Measurements from ENCODE around the gene AUTS2.

AUTS2 gene

DNA sequence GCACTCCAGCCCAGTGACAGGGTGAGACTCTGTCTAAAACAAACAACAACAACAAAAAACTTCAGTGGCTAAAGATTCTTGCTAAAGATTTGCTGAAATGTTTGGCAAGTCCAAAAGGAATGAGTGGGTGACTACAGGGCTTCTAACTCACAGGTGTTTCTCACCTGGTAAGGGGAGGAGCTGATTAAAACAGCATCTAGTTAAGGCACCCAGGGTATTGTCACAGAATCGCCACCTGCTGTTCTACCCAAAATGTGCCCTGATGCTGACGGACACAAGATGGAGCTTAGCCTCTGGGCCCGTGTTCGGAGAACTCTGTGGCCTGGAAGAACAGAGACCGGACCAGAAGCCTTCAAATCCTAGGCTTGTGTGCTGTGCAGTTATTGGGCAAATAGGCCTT is 1197.7 kb downstream of the AUTS2 start:
- Histone ChIP-seq H2AFZ (ENCODE audit: low read length) (no peak overlapping the region), H3K4me3 (ENCODE audit: low read length, poor library complexity, severe bottlenecking) (no peak overlapping the region), H3K36me3 (ENCODE audit: insufficient read depth, low read length) (peaks cover 19% of the 10 kb centered on the region; the same call in 1 of the 2 replicates), H4K20me1 (ENCODE audit: insufficient read depth, low read length, poor library complexity, severe bottlenecking) (no peaks in the 10 kb centered on the region), H3K4me1 (ENCODE audit: insufficient read depth, low read length, poor library complexity, severe bottlenecking) (no peaks in the 10 kb centered on the region), H3K9me3 (ENCODE audit: insufficient read depth, low read depth, low read length) (peaks cover 18% of the 10 kb centered on the region), H3K4me2 (ENCODE audit: low read depth, low read length, poor library complexity, severe bottlenecking) (no peak overlapping the region), H3K9me2 (replicated peaks; ENCODE audit: low read depth, low read length) (no peaks in the 10 kb centered on the region), H3F3A (ENCODE audit: low read depth) (no peaks in the 10 kb centered on the region), H3K9ac (ENCODE audit: low read depth, low read length, poor library complexity, severe bottlenecking) (no peak overlapping the region), H3K79me2 (ENCODE audit: insufficient read depth, low read length) (no peaks in the 10 kb centered on the region), H3K27me3 (ENCODE audit: insufficient read depth, low read length, poor library complexity, severe bottlenecking) (no peaks in the 10 kb centered on the region)
- TF ChIP-seq, protein P1, sequence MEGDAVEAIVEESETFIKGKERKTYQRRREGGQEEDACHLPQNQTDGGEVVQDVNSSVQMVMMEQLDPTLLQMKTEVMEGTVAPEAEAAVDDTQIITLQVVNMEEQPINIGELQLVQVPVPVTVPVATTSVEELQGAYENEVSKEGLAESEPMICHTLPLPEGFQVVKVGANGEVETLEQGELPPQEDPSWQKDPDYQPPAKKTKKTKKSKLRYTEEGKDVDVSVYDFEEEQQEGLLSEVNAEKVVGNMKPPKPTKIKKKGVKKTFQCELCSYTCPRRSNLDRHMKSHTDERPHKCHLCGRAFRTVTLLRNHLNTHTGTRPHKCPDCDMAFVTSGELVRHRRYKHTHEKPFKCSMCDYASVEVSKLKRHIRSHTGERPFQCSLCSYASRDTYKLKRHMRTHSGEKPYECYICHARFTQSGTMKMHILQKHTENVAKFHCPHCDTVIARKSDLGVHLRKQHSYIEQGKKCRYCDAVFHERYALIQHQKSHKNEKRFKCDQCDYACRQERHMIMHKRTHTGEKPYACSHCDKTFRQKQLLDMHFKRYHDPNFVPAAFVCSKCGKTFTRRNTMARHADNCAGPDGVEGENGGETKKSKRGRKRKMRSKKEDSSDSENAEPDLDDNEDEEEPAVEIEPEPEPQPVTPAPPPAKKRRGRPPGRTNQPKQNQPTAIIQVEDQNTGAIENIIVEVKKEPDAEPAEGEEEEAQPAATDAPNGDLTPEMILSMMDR (conservative IDR thresholded peaks at IDR 0.05; ENCODE audit: low read length), result no peak
- no peak for TF ChIP-seq EZH2phosphoT487 (IDR thresholded peaks at IDR 0.05; ENCODE audit: borderline replicate concordance)

DNA sequence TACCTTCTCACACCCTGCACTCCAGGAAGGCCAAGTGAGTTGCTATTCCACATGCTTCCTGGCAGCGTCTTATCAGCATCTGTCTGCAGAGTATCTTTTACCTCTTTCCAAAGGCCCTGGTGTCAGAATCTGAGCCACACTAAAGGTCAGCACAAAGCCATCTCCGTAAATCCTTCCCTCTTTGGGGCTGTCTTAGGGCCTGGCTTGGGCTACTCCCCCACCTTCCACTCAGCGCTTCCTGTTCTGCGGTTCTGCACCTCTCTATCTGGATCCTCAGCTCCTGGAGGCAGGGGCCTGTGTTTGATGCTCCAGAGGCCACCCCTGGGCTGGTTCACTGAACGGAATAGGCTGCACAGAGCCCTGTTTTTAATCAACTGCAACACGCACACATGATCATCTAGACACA is 1198.8 kb downstream of the AUTS2 start:
- Histone ChIP-seq H2AFZ (ENCODE audit: low read length) (no peak overlapping the region), H3K9me3 (ENCODE audit: insufficient read depth, low read depth, low read length) (peaks cover 18% of the 10 kb centered on the region), H3K9me2 (replicated peaks; ENCODE audit: low read depth, low read length) (no peaks in the 10 kb centered on the region), H3K36me3 (ENCODE audit: insufficient read depth, low read length) (peaks cover 7% of the 10 kb centered on the region; the same call in 1 of the 2 replicates), H3K27me3 (ENCODE audit: insufficient read depth, low read length, poor library complexity, severe bottlenecking) (no peaks in the 10 kb centered on the region), H3K79me2 (ENCODE audit: insufficient read depth, low read length) (no peaks in the 10 kb centered on the region), H3K4me1 (ENCODE audit: insufficient read depth, low read length, poor library complexity, severe bottlenecking) (no peaks in the 10 kb centered on the region), H4K20me1 (ENCODE audit: insufficient read depth, low read length, poor library complexity, severe bottlenecking) (no peaks in the 10 kb centered on the region), H3K9ac (ENCODE audit: low read depth, low read length, poor library complexity, severe bottlenecking) (no peak overlapping the region), H3F3A (ENCODE audit: low read depth) (no peaks in the 10 kb centered on the region), H3K4me3 (ENCODE audit: low read length, poor library complexity, severe bottlenecking) (no peak overlapping the region), H3K4me2 (ENCODE audit: low read depth, low read length, poor library complexity, severe bottlenecking) (no peak overlapping the region)
- no peak for TF ChIP-seq EZH2phosphoT487 (IDR thresholded peaks at IDR 0.05; ENCODE audit: borderline replicate concordance)
- TF ChIP-seq, protein P1 (conservative IDR thresholded peaks at IDR 0.05; ENCODE audit: low read length), result no peak

DNA sequence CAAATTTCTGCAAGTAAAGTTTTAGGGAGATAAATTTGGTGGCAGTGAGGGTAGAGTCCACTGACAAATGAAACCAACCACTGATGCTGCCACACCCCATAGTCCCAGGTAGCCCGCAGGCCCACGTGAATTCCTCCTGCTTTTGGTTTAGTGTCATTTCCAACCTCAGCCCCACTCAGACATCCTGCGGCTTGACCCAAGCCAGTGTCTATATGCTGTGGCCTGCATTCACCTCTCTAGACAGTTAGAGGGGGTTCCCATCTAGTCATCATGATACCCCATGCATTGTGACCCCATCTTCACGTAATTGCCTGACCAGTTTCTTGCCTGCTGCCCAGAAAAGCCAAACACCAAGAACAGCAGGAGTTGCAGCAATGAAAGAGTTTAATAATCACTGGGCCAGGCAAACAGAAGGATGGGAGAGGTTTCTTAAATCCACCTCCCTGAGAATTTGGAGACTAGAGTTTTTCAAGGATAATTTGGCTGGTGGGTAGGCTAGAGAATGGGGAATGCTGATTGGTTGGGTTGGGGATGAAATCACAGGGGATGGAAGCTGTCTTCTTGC is 1201.6 kb downstream of the AUTS2 start:
- no peak overlapping the region for H2AFZ ChIP-seq (ENCODE audit: low read length)

More for the DNA sequence above, 1201.6 kb downstream of the AUTS2 start:
- Histone ChIP-seq H3K79me2 (ENCODE audit: insufficient read depth, low read length) (no peaks in the 10 kb centered on the region), H3K9ac (ENCODE audit: low read depth, low read length, poor library complexity, severe bottlenecking) (no peak overlapping the region), H3K4me1 (ENCODE audit: insufficient read depth, low read length, poor library complexity, severe bottlenecking) (no peaks in the 10 kb centered on the region), H3K9me3 (ENCODE audit: insufficient read depth, low read depth, low read length) (peaks cover 21% of the 10 kb centered on the region), H3K9me2 (replicated peaks; ENCODE audit: low read depth, low read length) (no peaks in the 10 kb centered on the region), H3F3A (ENCODE audit: low read depth) (no peaks in the 10 kb centered on the region), H3K4me3 (ENCODE audit: low read length, poor library complexity, severe bottlenecking) (no peak overlapping the region), H3K36me3 (ENCODE audit: insufficient read depth, low read length) (no peaks in the 10 kb centered on the region), H3K4me2 (ENCODE audit: low read depth, low read length, poor library complexity, severe bottlenecking) (no peak overlapping the region), H3K27me3 (ENCODE audit: insufficient read depth, low read length, poor library complexity, severe bottlenecking) (no peaks in the 10 kb centered on the region), H4K20me1 (ENCODE audit: insufficient read depth, low read length, poor library complexity, severe bottlenecking) (no peaks in the 10 kb centered on the region)
- TF ChIP-seq, protein P1 (conservative IDR thresholded peaks at IDR 0.05; ENCODE audit: low read length), result no peak
- TF ChIP-seq EZH2phosphoT487 (IDR thresholded peaks at IDR 0.05; ENCODE audit: borderline replicate concordance), result no peak
